Measurements from ENCODE around the gene PDX1. TPM values are rescaled to one million over a fixed set of nuclear protein-coding genes. Genes with fewer than 3 reads are reported as not detected.

Gene PDX1
- polyA plus RNA-seq, 1 of the 3 experiments (the other 2 are of a cell fraction) = not detected

GRCh38 chr13:27966641-27967202 lies 46.9 kb downstream of the PDX1 start (continued):
- TF ChIP-seq SMC3 (IDR thresholded peaks at IDR 0.05; ENCODE audit: low read depth, low read length) = no peak

GRCh38 chr13:27967203-27967735 lies 47.5 kb downstream of the PDX1 start:
- Histone ChIP-seq H3K36me3 (replicated peaks in 1 of 2; ENCODE audit: control insufficient read depth in 1 of 2, insufficient read depth in 2 of 2, low read length in 1 of 2) (no peaks in the 10 kb centered on the region), H3K27me3 (ENCODE audit: insufficient read depth) (peaks cover 89% of the 10 kb centered on the region), H2AFZ (ENCODE audit: low read depth) (no peak overlapping the region), H3K9me3 (no peaks in the 10 kb centered on the region), H3K79me2 (ENCODE audit: insufficient read depth) (no peaks in the 10 kb centered on the region), H3K4me1 (ENCODE audit: control insufficient read depth in 1 of 2, insufficient read depth in 2 of 2, low read depth in 1 of 2, low read length in 1 of 2) (no peaks in the 10 kb centered on the region), H3F3A (replicated peaks; ENCODE audit: insufficient read depth) (no peaks in the 10 kb centered on the region), H3K9ac (no peak overlapping the region), H3K27ac (ENCODE audit: low read depth in 2 of 2, low read length in 1 of 2) (no peak overlapping the region), H3K4me2 (no peak overlapping the region), H4K20me1 (ENCODE audit: insufficient read depth) (no peaks in the 10 kb centered on the region), H3K4me3 (ENCODE audit: low read depth in 2 of 2, low read length in 1 of 2) (no peak overlapping the region), H3K9me2 (no peaks in the 10 kb centered on the region)
- POLR2A ChIA-PET = no interaction called here
- 16% methylated on average over 18 of the region's 18 CpGs for WGBS (ENCODE audit: low lambda C conversion rate)
- no peak for DNase-seq
- CTCF ChIA-PET = interaction anchor here (1.1 to 2.5 kb wide), 2 partner anchors 14 to 137 kb away, joined by 6 to 7 read pairs; no protein-coding TSS in a partner anchor
- TF ChIP-seq IRF3 (IDR thresholded peaks at IDR 0.05; ENCODE audit: low read depth, low read length) (no peak), TEAD4 (IDR thresholded peaks at IDR 0.05; ENCODE audit: borderline replicate concordance, insufficient read depth) (no peak), NRF1 (IDR thresholded peaks at IDR 0.05; ENCODE audit: low read depth, low read length) (no peak), GATA2 (CRISPR knock-in tag; IDR thresholded peaks at IDR 0.05) (no peak), FOSL2 (IDR thresholded peaks at IDR 0.05; ENCODE audit: borderline replicate concordance, low read depth) (no peak), RCOR1 (IDR thresholded peaks at IDR 0.05; ENCODE audit: low read length) (no peak)

GRCh38 chr13:27967736-27968315 lies 48.0 kb downstream of the PDX1 start:
- Histone ChIP-seq H3K4me3 (ENCODE audit: low read depth in 2 of 2, low read length in 1 of 2) (no peak overlapping the region), H4K20me1 (ENCODE audit: insufficient read depth) (no peaks in the 10 kb centered on the region), H3K9ac (no peak overlapping the region), H3F3A (replicated peaks; ENCODE audit: insufficient read depth) (no peaks in the 10 kb centered on the region), H3K9me2 (no peaks in the 10 kb centered on the region), H3K4me2 (no peak overlapping the region), H3K36me3 (replicated peaks in 1 of 2; ENCODE audit: control insufficient read depth in 1 of 2, insufficient read depth in 2 of 2, low read length in 1 of 2) (no peaks in the 10 kb centered on the region), H3K27me3 (ENCODE audit: insufficient read depth) (peaks cover 88% of the 10 kb centered on the region), H3K9me3 (no peaks in the 10 kb centered on the region), H3K27ac (ENCODE audit: low read depth in 2 of 2, low read length in 1 of 2) (no peak overlapping the region), H3K79me2 (ENCODE audit: insufficient read depth) (no peaks in the 10 kb centered on the region), H3K4me1 (ENCODE audit: control insufficient read depth in 1 of 2, insufficient read depth in 2 of 2, low read depth in 1 of 2, low read length in 1 of 2) (no peaks in the 10 kb centered on the region), H2AFZ (ENCODE audit: low read depth) (no peak overlapping the region)
- DNase-seq = peak; percentile 25
- 10% methylated on average over 30 of the region's 33 CpGs for WGBS (ENCODE audit: low lambda C conversion rate)
- POLR2A ChIA-PET = no interaction called here
- CTCF ChIA-PET = interaction anchor here (1.1 to 2.5 kb wide), 2 partner anchors 14 to 137 kb away, joined by 6 to 7 read pairs; no protein-coding TSS in a partner anchor
- TF ChIP-seq NRF1 (IDR thresholded peaks at IDR 0.05; ENCODE audit: low read depth, low read length) (no peak), JUND (IDR thresholded peaks at IDR 0.05) (no peak), FOXJ3 (CRISPR knock-in tag; IDR thresholded peaks at IDR 0.05) (no peak), MXI1 (IDR thresholded peaks at IDR 0.05; ENCODE audit: low read depth, low read length) (no peak), TCF12 (IDR thresholded peaks at IDR 0.05) (no peak), SMC3 (IDR thresholded peaks at IDR 0.05; ENCODE audit: low read depth, low read length) (no peak), RFX5 (IDR thresholded peaks at IDR 0.05; ENCODE audit: low read length) (no peak), EZH2phosphoT487 (IDR thresholded peaks at IDR 0.05; ENCODE audit: borderline replicate concordance, low read depth) (no peak), FOSL2 (IDR thresholded peaks at IDR 0.05; ENCODE audit: borderline replicate concordance, low read depth) (no peak), REST (IDR thresholded peaks at IDR 0.05; ENCODE audit: low read depth, low read length) (no peak), FOXM1 (IDR thresholded peaks at IDR 0.05; ENCODE audit: low read depth) (no peak)
